Mucosa of rectum (tissue), 2 donors: ENCODE measurements around the gene AMBRA1.
"Not testable (repeated sequence)": the region's sequence is repeated elsewhere in the genome, so short reads cannot be mapped to it uniquely, and the experiment has no call there.

Source experiments
- H3K27ac ChIP-seq, 2 donors: one replicate each; pipeline ENCODE4 v1.7.0; 2013; ENCODE audit warnings: inconsistent platforms in 2 of 2, low read depth in 2 of 2, low read length in 2 of 2
- H3K27me3 ChIP-seq, 2 donors: one replicate each; pipeline ENCODE4 v1.7.0; 2013; ENCODE audit warnings: low read length in 2 of 2; ENCODE audit not compliant: control insufficient read depth in 2 of 2, insufficient read depth in 2 of 2
- H3K36me3 ChIP-seq, 2 donors: one replicate each; pipeline ENCODE4 v1.7.0; 2013; ENCODE audit warnings: low read length in 2 of 2; ENCODE audit not compliant: control insufficient read depth in 2 of 2, insufficient read depth in 2 of 2
- H3K4me1 ChIP-seq, 2 donors: one replicate each; pipeline ENCODE4 v1.7.0; 2013; ENCODE audit warnings: low read length in 2 of 2, mild to moderate bottlenecking in 1 of 2; ENCODE audit not compliant: control insufficient read depth in 2 of 2, insufficient read depth in 2 of 2
- H3K4me3 ChIP-seq, 2 donors: one replicate each; pipeline ENCODE4 v1.7.0; 2013; ENCODE audit warnings: low read length in 2 of 2
- H3K9ac ChIP-seq, 2 donors: one replicate each; pipeline ENCODE4 v1.7.0; 2013; ENCODE audit warnings: low read length in 2 of 2, low read depth in 1 of 2, mild to moderate bottlenecking in 1 of 2
- H3K9me3 ChIP-seq, 2 donors: one replicate each; pipeline ENCODE4 v1.7.0; 2013; ENCODE audit warnings: low read length in 2 of 2; ENCODE audit not compliant: control insufficient read depth in 2 of 2
- donor health status: healthy.
- donor health status: Normal muscosa, but diverticular disease.

AMBRA1 gene

DNA sequence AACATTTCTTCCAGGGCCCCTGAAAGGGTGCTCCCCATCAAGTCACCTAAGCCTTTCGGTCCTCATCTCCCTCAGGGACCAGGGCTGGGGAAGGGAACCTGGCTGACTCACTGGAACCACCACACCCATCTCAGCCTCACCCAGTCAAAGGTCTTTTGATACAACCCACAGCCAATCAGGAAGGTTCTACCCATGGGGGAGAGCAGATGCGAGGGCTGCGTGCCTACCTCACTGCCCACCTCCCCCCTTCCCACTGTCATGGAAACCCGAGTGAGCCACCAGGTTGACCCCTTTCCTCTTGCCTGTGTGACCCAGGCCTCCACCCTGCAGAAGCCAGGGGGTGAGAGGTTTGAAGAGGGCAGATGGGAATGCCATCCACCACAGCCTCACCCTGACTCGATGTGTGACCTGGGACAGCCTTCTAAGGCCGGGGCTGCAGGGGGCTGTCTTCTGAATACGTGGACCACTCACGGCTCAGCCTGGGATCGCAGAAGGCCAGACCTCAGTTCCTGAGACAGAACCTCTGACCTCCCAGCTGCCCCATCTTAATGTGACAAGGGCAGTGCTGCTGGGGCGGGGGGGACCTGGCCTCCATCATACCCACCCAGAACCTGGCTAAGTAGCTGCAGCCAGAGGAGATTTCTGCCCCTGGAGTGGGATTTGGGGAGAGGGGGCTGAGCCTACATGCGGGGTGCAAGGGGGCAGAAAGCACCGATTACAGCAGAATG is 209.7 kb downstream of the AMBRA1 start:
- Histone ChIP-seq H3K36me3 (no peaks in the 10 kb centered on the region), H3K4me1 (peaks cover 14 to 36% of the 10 kb centered on the region in 2 donors), H3K9ac (no peak overlapping the region), H3K4me3 (no peak overlapping the region), H3K27ac (peak overlapping the region in 1 of 2 donors; percentile 15), H3K9me3 (no peaks in the 10 kb centered on the region), H3K27me3 (peaks cover 19 to 36% of the 10 kb centered on the region in 2 donors)

DNA sequence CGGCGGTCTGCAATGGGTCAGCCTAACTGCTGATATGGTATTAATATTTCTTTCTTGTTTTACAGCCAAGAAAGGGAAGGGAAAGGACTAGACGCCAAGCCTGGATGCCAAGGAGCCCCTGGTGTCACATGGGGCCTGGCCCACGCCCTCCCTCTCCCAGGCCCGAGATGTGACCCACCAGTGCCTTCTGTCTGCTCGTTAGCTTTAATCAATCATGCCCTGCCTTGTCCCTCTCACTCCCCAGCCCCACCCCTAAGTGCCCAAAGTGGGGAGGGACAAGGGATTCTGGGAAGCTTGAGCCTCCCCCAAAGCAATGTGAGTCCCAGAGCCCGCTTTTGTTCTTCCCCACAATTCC is 210.4 kb downstream of the AMBRA1 start:
- H3K4me1 ChIP-seq: peaks cover 14 to 36% of the 10 kb centered on the region in 2 donors
- H3K27me3 ChIP-seq: peaks cover 11 to 28% of the 10 kb centered on the region in 2 donors
- no peaks in the 10 kb centered on the region for H3K36me3 ChIP-seq
- H3K9me3 ChIP-seq: no peaks in the 10 kb centered on the region
- H3K9ac ChIP-seq: no peak overlapping the region
- H3K4me3 ChIP-seq: no peak overlapping the region
- peak overlapping the region in 1 of 2 donors; percentile 15 for H3K27ac ChIP-seq

DNA sequence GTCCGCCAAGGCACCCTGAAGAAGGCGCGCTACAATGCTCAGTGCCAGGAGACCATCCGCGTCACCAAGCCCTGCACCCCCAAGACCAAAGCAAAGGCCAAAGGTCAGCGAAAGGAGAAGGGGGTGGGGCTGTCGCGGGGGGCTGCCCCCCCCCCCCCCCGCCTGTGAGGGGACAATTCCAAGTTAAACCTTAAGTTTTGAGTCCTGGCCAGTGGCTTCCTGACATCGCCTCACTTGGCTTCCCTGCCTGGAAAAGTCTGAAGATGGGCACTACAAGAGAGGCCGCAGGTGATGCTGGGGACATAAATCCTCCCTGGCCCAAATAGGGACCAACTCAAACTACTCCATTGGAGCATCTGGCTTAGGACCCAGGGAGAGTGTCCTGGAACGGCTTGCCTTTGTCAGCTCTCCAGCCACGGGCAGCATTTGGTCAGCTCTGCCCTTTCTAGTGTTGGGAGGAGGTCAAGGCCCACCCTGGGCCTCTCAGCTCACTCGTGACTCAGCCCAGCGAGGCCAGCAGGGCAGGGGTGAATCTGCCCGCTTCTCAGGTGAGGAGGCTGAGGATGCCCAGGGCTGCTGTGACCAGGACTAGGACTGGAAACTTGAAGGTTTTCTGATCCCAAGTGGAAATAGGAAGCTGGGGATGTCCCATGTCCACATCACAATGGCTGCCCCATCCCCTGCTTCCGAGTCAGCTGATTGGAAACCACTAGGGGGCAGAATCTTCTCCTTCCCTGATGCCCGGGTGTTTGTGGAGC is 211.0 kb downstream of the AMBRA1 start:
- H3K9ac ChIP-seq: peak overlapping the region in 1 of 2 donors; percentile 69
- H3K27ac ChIP-seq: no peak overlapping the region
- H3K4me1 ChIP-seq: peaks cover 14 to 36% of the 10 kb centered on the region in 2 donors
- peaks cover 6 to 23% of the 10 kb centered on the region in 2 donors for H3K27me3 ChIP-seq
- no peaks in the 10 kb centered on the region for H3K36me3 ChIP-seq
- H3K4me3 ChIP-seq: peak overlapping the region in 1 of 2 donors; percentile 64
- H3K9me3 ChIP-seq: no peaks in the 10 kb centered on the region

DNA sequence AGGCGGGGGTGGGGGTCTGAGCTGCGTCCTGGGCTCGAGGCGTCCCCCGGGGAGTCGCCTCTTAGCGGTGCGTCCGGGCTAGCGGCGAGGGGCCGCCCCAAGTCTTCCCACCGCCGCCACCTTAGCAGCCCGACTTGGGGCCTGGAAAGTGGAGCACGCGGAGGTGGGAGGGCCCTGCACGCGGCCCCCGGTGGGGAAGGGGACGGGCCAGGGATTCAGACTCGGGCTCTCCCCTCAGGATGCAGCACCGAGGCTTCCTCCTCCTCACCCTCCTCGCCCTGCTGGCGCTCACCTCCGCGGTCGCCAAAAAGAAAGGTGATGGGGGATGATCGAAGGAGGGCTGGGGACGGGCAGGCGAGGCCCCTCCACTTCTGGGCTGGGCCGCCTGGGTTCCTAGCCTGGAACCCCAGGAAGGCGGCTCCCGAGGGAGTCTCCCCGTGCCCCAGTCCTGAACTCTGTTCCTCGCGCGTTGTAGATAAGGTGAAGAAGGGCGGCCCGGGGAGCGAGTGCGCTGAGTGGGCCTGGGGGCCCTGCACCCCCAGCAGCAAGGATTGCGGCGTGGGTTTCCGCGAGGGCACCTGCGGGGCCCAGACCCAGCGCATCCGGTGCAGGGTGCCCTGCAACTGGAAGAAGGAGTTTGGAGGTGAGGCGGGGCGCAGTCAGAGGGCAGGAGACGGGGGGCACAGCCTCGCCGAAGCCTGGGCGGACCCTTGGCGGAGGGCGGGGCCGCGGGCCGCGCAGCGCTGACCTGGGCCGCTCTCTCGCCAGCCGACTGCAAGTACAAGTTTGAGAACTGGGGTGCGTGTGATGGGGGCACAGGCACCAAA is 211.8 kb downstream of the AMBRA1 start:
- Histone ChIP-seq H3K4me1 (peaks cover 14 to 36% of the 10 kb centered on the region in 2 donors), H3K9ac (peak overlapping the region in 1 of 2 donors; percentile 69), H3K36me3 (peaks cover 0 to 2% of the 10 kb centered on the region in 2 donors), H3K27ac (peak overlapping the region in 1 of 2 donors; percentile 55), H3K4me3 (peak overlapping the region; percentile 62 to 64), H3K27me3 (peaks cover 0 to 15% of the 10 kb centered on the region in 2 donors), H3K9me3 (no peaks in the 10 kb centered on the region)

DNA sequence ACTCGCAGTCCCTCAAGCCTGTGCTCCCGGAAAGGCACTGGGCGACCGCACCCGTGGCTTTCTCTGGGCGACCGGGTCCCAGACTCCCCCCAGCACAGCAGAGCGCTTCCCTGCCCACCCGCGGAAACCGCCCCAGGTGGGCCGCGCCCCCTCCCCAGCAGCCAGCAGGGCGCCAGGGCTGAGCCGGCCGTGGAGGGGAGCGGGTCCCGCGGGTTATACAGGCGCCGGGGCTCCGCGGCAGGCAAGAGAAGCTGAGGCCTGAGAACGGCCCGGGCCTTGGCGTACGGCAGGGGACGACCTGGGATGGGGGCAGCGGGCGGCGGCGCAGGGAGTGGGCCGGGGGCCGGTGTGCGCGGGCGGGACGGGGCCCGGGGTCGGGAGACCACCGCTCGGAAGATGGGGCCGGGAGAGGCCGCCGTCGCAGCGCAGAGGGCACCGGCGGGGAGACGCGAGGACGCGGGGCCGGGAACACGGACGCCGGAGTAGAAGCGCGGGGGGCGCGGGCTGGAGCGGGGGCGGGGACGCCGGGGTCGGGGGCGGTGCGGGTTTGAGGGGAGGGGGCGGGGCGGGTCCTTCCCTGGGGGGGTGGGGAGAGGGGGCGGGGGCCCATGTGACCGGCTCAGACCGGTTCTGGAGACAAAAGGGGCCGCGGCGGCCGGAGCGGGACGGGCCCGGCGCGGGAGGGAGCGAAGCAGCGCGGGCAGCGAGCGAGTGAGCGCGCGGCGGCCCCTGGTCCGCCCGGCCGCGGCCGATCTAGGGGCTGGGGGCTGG is 212.6 kb downstream of the AMBRA1 start, which contains the start of gene MDK:
Gene MDK (plus strand): TSS at position 622 of the 771 bp plus-strand sequence. CDS start 389 bp downstream, outside the sequence.
- Histone ChIP-seq H3K36me3 (peaks cover under 1 to 2% of the 10 kb centered on the region in 2 donors), H3K9me3 (no peaks in the 10 kb centered on the region), H3K4me1 (peaks cover 14 to 36% of the 10 kb centered on the region in 2 donors), H3K27ac (peak within 1 kb of the TSS; percentile 68 to 81), H3K9ac (peak within 1 kb of the TSS; percentile 56 to 90), H3K4me3 (peak within 1 kb of the TSS; percentile 82 to 89), H3K27me3 (peaks cover 0 to 8% of the 10 kb centered on the region in 2 donors)

DNA sequence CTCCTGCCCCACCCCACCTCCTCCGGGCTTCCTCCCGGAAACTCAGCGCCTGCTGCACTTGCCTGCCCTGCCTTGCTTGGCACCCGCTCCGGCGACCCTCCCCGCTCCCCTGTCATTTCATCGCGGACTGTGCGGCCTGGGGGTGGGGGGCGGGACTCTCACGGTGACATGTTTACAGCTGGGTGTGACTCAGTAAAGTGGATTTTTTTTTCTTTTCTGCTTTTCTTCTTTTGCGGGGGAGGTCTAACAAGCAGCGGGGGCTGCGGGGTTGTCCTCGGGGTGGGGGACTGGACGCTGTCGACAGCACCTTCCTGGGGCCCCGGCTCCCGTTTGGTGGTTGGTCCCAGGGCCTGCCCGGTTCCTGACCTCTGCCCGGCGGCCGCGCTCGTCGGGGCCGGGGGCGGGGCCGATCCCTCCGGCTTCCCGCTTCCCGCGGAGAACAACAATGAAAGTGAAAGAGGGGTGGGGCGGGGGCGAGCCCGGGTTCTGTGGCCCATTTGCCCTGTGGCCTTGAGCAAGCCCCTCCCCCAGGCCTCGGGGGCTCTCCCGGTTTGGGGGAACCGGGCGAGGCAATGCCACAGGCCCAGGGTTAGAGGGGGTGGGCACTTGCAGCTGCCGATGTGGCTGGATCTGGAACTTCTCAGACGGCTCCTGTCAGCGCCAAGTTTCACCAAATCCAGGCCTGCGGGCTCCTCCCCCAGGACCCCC is 213.3 kb downstream of the AMBRA1 start:
- no peaks in the 10 kb centered on the region for H3K9me3 ChIP-seq
- H3K4me1 ChIP-seq: peaks cover 14 to 36% of the 10 kb centered on the region in 2 donors
- H3K4me3 ChIP-seq: peak overlapping the region; percentile 82 to 89
- peak overlapping the region; percentile 56 to 90 for H3K9ac ChIP-seq
- H3K36me3 ChIP-seq: peaks cover 5 to 7% of the 10 kb centered on the region in 2 donors
- H3K27me3 ChIP-seq: peaks cover 0 to 7% of the 10 kb centered on the region in 2 donors
- H3K27ac ChIP-seq: peak overlapping the region; percentile 68 to 81

DNA sequence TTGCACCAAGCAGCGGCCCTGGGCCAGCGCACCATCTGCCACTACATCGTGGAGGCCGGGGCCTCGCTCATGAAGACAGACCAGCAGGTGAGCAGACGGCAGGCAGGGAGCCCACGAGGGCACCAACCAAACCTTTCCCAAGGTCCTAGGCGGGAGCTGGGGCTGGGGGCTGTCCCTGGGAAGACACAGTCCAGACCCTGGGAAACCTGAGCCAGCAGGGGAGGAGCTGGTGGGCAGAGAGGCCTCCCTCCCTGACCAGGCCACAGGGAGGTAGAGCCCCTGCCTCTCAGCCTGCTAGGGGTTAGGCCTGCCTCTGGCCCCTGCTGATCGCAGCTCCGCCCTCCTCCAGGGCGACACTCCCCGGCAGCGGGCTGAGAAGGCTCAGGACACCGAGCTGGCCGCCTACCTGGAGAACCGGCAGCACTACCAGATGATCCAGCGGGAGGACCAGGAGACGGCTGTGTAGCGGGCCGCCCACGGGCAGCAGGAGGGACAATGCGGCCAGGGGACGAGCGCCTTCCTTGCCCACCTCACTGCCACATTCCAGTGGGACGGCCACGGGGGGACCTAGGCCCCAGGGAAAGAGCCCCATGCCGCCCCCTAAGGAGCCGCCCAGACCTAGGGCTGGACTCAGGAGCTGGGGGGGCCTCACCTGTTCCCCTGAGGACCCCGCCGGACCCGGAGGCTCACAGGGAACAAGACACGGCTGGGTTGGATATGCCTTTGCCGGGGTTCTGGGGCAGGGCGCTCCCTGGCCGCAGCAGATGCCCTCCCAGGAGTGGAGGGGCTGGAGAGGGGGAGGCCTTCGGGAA is 214.1 kb downstream of the AMBRA1 start:
- not testable (repeated sequence) for H3K27me3 ChIP-seq, H3K9me3 ChIP-seq
- H3K27ac ChIP-seq: peak overlapping the region; percentile 48 to 81
- peak overlapping the region in 1 of 2 donors; percentile 51 for H3K9ac ChIP-seq
- peaks cover 14 to 33% of the 10 kb centered on the region in 2 donors for H3K4me1 ChIP-seq
- peak overlapping the region in 1 of 2 donors; percentile 89 for H3K4me3 ChIP-seq
- peaks cover 12 to 13% of the 10 kb centered on the region in 2 donors for H3K36me3 ChIP-seq

DNA sequence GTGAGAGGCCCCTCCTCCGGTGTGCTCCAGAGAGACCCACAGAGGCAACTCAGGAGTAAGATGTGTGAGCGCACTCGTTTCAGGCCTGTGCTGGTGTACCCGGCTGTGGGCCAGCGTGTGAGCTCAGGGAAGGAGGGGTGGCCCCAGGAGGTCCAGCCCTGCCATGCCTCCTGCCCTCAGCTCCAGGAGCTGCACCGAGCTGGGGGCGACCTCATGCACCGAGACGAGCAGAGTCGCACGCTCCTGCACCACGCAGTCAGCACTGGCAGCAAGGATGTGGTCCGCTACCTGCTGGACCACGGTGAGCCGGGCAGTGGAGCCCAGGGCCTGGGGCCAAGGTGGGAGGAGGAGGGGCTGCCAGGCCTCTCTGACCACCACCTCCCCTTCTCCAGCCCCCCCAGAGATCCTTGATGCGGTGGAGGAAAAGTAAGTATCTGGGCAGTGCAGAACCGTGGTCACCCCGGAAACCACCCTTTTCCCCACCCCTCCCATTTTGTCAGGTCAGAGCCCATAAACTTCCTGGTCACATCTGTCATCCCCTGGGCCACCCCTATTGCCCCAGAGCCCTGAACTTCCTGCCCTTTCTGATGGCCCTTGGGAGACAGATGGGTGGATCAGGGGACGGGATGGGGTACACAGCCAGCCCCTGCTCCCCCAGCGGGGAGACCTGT is 214.9 kb downstream of the AMBRA1 start:
- peaks cover 0 to 7% of the 10 kb centered on the region in 2 donors for H3K27me3 ChIP-seq
- H3K9ac ChIP-seq: no peak overlapping the region
- H3K36me3 ChIP-seq: peaks cover 14 to 18% of the 10 kb centered on the region in 2 donors
- no peaks in the 10 kb centered on the region for H3K9me3 ChIP-seq
- peak overlapping the region in 1 of 2 donors; percentile 48 for H3K27ac ChIP-seq
- H3K4me1 ChIP-seq: peaks cover 10 to 26% of the 10 kb centered on the region in 2 donors
- H3K4me3 ChIP-seq: no peak overlapping the region
